ENCODE measurements around the gene QPCTL. TPM values are rescaled to one million over a fixed set of nuclear protein-coding genes. Genes with fewer than 3 reads are reported as not detected.
A peak's percentile ranks its signal among the peaks of the same experiment; 100 is the strongest.

The QPCTL gene
- total and polyA plus RNA-seq, 2 of the 13 experiments (the other 11 are each of a cell fraction or from before 2014, with no cell fraction given): 16.0 to 19.1 TPM

DNA sequence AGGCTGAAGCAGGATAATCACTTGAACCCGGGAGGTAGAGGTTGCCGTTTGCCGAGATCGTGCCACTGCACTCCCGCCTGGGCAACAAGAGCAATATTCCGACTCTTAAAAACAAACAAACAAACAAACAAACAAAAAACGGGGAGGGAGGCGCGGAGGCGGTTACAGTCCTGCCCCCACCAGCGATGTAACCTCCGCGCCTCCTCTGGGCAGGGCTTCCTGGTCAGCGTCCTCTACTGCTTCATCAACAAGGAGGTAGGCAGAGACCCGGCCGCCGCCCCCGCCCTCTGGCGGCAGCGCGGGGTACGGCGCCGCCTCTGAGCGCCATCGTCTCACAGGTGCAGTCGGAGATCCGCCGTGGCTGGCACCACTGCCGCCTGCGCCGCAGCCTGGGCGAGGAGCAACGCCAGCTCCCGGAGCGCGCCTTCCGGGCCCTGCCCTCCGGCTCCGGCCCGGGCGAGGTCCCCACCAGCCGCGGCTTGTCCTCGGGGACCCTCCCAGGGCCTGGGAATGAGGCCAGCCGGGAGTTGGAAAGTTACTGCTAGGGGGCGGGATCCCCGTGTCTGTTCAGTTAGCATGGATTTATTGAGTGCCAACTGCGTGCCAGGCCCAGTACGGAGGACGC is 11.0 kb upstream of the QPCTL start (continued):
- TF ChIP-seq, protein P1, sequence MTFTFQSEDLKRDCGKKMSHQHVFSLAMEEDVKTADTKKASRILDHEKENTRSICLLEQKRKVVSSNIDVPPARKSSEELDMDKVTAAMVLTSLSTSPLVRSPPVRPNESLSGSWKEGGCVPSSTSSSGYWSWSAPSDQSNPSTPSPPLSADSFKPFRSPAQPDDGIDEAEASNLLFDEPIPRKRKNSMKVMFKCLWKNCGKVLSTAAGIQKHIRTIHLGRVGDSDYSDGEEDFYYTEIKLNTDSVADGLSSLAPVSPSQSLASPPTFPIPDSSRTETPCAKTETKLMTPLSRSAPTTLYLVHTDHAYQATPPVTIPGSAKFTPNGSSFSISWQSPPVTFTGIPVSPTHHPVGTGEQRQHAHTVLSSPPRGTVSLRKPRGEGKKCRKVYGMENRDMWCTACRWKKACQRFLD (CRISPR knock-in tag; IDR thresholded peaks at IDR 0.05; ENCODE audit: borderline replicate concordance): no peak
- TF ChIP-seq ZBTB21 (CRISPR knock-in tag; IDR thresholded peaks at IDR 0.05) (no peak), RORA (CRISPR knock-in tag; IDR thresholded peaks at IDR 0.05) (no peak), ATF7 (IDR thresholded peaks at IDR 0.05) (no peak), ATF7 (CRISPR knock-in tag; IDR thresholded peaks at IDR 0.05) (no peak), NCOR1 (IDR thresholded peaks at IDR 0.05; ENCODE audit: borderline replicate concordance, low read length) (no peak), REXO4 (CRISPR knock-in tag; IDR thresholded peaks at IDR 0.05; ENCODE audit: borderline replicate concordance) (no peak), ATRX (CRISPR knock-in tag; IDR thresholded peaks at IDR 0.05; ENCODE audit: borderline replicate concordance) (no peak), ERF (CRISPR knock-in tag; IDR thresholded peaks at IDR 0.05) (0 out of 2 replicates have a peak, but pooled peaks have one; percentile 54), SPEN (CRISPR knock-in tag; IDR thresholded peaks at IDR 0.05; ENCODE audit: low read depth) (peak; percentile 66; the same call in 1 of the 2 replicates), RFX5 (IDR thresholded peaks at IDR 0.05; ENCODE audit: low read depth, low read length) (no peak), ONECUT2 (CRISPR knock-in tag; IDR thresholded peaks at IDR 0.05) (no peak), NPAS2 (CRISPR knock-in tag; IDR thresholded peaks at IDR 0.05; ENCODE audit: borderline replicate concordance) (no peak), SNAPC2 (CRISPR knock-in tag; IDR thresholded peaks at IDR 0.05) (peak; percentile 83; the same call in 1 of the 2 replicates), MBNL3 (CRISPR knock-in tag; conservative IDR thresholded peaks at IDR 0.05) (no peak), TOE1 (CRISPR knock-in tag; IDR thresholded peaks at IDR 0.05) (no peak)
- TF ChIP-seq, protein P2, sequence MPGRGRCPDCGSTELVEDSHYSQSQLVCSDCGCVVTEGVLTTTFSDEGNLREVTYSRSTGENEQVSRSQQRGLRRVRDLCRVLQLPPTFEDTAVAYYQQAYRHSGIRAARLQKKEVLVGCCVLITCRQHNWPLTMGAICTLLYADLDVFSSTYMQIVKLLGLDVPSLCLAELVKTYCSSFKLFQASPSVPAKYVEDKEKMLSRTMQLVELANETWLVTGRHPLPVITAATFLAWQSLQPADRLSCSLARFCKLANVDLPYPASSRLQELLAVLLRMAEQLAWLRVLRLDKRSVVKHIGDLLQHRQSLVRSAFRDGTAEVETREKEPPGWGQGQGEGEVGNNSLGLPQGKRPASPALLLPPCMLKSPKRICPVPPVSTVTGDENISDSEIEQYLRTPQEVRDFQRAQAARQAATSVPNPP (CRISPR knock-in tag; IDR thresholded peaks at IDR 0.05): no peak
- TF ChIP-seq, protein P3, sequence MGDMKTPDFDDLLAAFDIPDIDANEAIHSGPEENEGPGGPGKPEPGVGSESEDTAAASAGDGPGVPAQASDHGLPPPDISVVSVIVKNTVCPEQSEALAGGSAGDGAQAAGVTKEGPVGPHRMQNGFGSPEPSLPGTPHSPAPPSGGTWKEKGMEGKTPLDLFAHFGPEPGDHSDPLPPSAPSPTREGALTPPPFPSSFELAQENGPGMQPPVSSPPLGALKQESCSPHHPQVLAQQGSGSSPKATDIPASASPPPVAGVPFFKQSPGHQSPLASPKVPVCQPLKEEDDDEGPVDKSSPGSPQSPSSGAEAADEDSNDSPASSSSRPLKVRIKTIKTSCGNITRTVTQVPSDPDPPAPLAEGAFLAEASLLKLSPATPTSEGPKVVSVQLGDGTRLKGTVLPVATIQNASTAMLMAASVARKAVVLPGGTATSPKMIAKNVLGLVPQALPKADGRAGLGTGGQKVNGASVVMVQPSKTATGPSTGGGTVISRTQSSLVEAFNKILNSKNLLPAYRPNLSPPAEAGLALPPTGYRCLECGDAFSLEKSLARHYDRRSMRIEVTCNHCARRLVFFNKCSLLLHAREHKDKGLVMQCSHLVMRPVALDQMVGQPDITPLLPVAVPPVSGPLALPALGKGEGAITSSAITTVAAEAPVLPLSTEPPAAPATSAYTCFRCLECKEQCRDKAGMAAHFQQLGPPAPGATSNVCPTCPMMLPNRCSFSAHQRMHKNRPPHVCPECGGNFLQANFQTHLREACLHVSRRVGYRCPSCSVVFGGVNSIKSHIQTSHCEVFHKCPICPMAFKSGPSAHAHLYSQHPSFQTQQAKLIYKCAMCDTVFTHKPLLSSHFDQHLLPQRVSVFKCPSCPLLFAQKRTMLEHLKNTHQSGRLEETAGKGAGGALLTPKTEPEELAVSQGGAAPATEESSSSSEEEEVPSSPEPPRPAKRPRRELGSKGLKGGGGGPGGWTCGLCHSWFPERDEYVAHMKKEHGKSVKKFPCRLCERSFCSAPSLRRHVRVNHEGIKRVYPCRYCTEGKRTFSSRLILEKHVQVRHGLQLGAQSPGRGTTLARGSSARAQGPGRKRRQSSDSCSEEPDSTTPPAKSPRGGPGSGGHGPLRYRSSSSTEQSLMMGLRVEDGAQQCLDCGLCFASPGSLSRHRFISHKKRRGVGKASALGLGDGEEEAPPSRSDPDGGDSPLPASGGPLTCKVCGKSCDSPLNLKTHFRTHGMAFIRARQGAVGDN (CRISPR knock-in tag; IDR thresholded peaks at IDR 0.05): peak; percentile 87
- TF ChIP-seq, protein P4, sequence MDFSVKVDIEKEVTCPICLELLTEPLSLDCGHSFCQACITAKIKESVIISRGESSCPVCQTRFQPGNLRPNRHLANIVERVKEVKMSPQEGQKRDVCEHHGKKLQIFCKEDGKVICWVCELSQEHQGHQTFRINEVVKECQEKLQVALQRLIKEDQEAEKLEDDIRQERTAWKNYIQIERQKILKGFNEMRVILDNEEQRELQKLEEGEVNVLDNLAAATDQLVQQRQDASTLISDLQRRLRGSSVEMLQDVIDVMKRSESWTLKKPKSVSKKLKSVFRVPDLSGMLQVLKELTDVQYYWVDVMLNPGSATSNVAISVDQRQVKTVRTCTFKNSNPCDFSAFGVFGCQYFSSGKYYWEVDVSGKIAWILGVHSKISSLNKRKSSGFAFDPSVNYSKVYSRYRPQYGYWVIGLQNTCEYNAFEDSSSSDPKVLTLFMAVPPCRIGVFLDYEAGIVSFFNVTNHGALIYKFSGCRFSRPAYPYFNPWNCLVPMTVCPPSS (IDR thresholded peaks at IDR 0.05): no peak
- TF ChIP-seq, protein P5, sequence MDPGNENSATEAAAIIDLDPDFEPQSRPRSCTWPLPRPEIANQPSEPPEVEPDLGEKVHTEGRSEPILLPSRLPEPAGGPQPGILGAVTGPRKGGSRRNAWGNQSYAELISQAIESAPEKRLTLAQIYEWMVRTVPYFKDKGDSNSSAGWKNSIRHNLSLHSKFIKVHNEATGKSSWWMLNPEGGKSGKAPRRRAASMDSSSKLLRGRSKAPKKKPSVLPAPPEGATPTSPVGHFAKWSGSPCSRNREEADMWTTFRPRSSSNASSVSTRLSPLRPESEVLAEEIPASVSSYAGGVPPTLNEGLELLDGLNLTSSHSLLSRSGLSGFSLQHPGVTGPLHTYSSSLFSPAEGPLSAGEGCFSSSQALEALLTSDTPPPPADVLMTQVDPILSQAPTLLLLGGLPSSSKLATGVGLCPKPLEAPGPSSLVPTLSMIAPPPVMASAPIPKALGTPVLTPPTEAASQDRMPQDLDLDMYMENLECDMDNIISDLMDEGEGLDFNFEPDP (CRISPR knock-in tag; conservative IDR thresholded peaks at IDR 0.05): no peak
